LNCAP (cell line): ENCODE results near the gene LAMA5.

ENCODE experiments used
- CTCF ChIP-seq: fragments of 450-650 bp; IDR thresholded peaks from 2 replicates; pipeline ENCODE4 v1.5.1; 2017; ENCODE audit warnings: mild to moderate bottlenecking

Gene LAMA5

GRCh38 chr20:62331347-62331746 is 35.8 kb downstream of the LAMA5 start:
- TF ChIP-seq CTCF = no peak

GRCh38 chr20:62330576-62331317 is 36.4 kb downstream of the LAMA5 start:
- TF ChIP-seq CTCF = no peak

GRCh38 chr20:62329389-62330377 is 37.4 kb downstream of the LAMA5 start:
- TF ChIP-seq CTCF = no peak

- TF ChIP-seq CTCF = no peak
These were observed 38.3 kb downstream of the LAMA5 start for GRCh38 chr20:62328684-62329388.

GRCh38 chr20:62327726-62328495 is 39.2 kb downstream of the LAMA5 start:
- TF ChIP-seq CTCF = no peak

GRCh38 chr20:62326959-62327725 is 40.0 kb downstream of the LAMA5 start:
- no peak for TF ChIP-seq CTCF
